ENCODE measurements around the gene KRTAP19-1.
"Not testable (repeated sequence)": the region's sequence is repeated elsewhere in the genome, so short reads cannot be mapped to it uniquely, and the experiment has no call there.

KRTAP19-1 gene

GRCh38 chr21:30480145-30480544 lies at the start of gene KRTAP19-1:
Gene KRTAP19-1 (minus strand): TSS chr21:30480367. CDS start chr21:30480317, 50 bp downstream.
- Mint-ChIP-seq H3K4me1 (ENCODE audit: low read depth) (no peaks in the 10 kb centered on the region), H3K27ac (no peak within 1 kb of the TSS), H3K36me3 (ENCODE audit: low read depth) (no peaks in the 10 kb centered on the region), H3K27me3 (ENCODE audit: low read depth) (no peaks in the 10 kb centered on the region), H3K4me3 (no peak within 1 kb of the TSS), H3K9me3 (peaks cover 3% of the 10 kb centered on the region)
- DNase-seq (ENCODE audit: low spot score) = no peak

GRCh38 chr21:30518876-30519275 lies 38.7 kb upstream of the KRTAP19-1 start:
- DNase-seq (ENCODE audit: low spot score) = no peak
- Mint-ChIP-seq H3K4me3 (no peak overlapping the region), H3K27me3 (ENCODE audit: low read depth) (peaks cover 4% of the 10 kb centered on the region), H3K36me3 (ENCODE audit: low read depth) (no peaks in the 10 kb centered on the region), H3K9me3 (peaks cover 6% of the 10 kb centered on the region), H3K4me1 (ENCODE audit: low read depth) (no peaks in the 10 kb centered on the region), H3K27ac (no peak overlapping the region)

- H3K4me1 Mint-ChIP-seq (ENCODE audit: low read depth) = no peaks in the 10 kb centered on the region
- no peak overlapping the region for H3K27ac Mint-ChIP-seq
- DNase-seq (ENCODE audit: low spot score) = no peak
- no peaks in the 10 kb centered on the region for H3K36me3 Mint-ChIP-seq (ENCODE audit: low read depth)
- no peak overlapping the region for H3K4me3 Mint-ChIP-seq
- H3K9me3 Mint-ChIP-seq = no peaks in the 10 kb centered on the region
- peaks cover 4% of the 10 kb centered on the region for H3K27me3 Mint-ChIP-seq (ENCODE audit: low read depth)
These were observed 35.5 kb upstream of the KRTAP19-1 start for GRCh38 chr21:30515681-30516080.

GRCh38 chr21:30505621-30506205 lies 25.5 kb upstream of the KRTAP19-1 start:
- not testable (repeated sequence) for H3K36me3 Mint-ChIP-seq (ENCODE audit: low read depth); H3K4me1 Mint-ChIP-seq (ENCODE audit: low read depth); DNase-seq (ENCODE audit: low spot score); H3K4me3 Mint-ChIP-seq; H3K27ac Mint-ChIP-seq; H3K9me3 Mint-ChIP-seq
- H3K27me3 Mint-ChIP-seq (ENCODE audit: low read depth) = peaks cover 13% of the 10 kb centered on the region

GRCh38 chr21:30502041-30502440 lies 21.9 kb upstream of the KRTAP19-1 start, which contains the start of gene KRTAP19-5:
Gene KRTAP19-5 (minus strand): TSS chr21:30502141. CDS start chr21:30502090, 51 bp downstream.
- no peak within 1 kb of the TSS for H3K27ac Mint-ChIP-seq
- no peaks in the 10 kb centered on the region for H3K36me3 Mint-ChIP-seq (ENCODE audit: low read depth)
- H3K9me3 Mint-ChIP-seq = no peaks in the 10 kb centered on the region
- no peak within 1 kb of the TSS for H3K4me3 Mint-ChIP-seq
- no peak for DNase-seq (ENCODE audit: low spot score)
- peaks cover 7% of the 10 kb centered on the region for H3K27me3 Mint-ChIP-seq (ENCODE audit: low read depth)
- H3K4me1 Mint-ChIP-seq (ENCODE audit: low read depth) = peaks cover 3% of the 10 kb centered on the region

GRCh38 chr21:30497065-30497464 lies 16.9 kb upstream of the KRTAP19-1 start, which contains the start of gene KRTAP19-4:
Gene KRTAP19-4 (minus strand): TSS chr21:30497165. CDS start chr21:30497110, 55 bp downstream.
- Mint-ChIP-seq H3K4me1 (ENCODE audit: low read depth) (no peaks in the 10 kb centered on the region), H3K9me3 (no peaks in the 10 kb centered on the region), H3K36me3 (ENCODE audit: low read depth) (no peaks in the 10 kb centered on the region), H3K27me3 (ENCODE audit: low read depth) (no peaks in the 10 kb centered on the region), H3K27ac (no peak within 1 kb of the TSS), H3K4me3 (no peak within 1 kb of the TSS)
- no peak for DNase-seq (ENCODE audit: low spot score)

- DNase-seq (ENCODE audit: low spot score) = no peak
- Mint-ChIP-seq H3K27me3 (ENCODE audit: low read depth) (no peaks in the 10 kb centered on the region), H3K9me3 (peaks cover 6% of the 10 kb centered on the region), H3K27ac (no peak within 1 kb of the TSS), H3K36me3 (ENCODE audit: low read depth) (no peaks in the 10 kb centered on the region), H3K4me1 (ENCODE audit: low read depth) (no peaks in the 10 kb centered on the region), H3K4me3 (no peak within 1 kb of the TSS)
These were observed 11.8 kb upstream of the KRTAP19-1 start, which contains the start of gene KRTAP19-3 for GRCh38 chr21:30491963-30492428. Gene KRTAP19-3 (minus strand): TSS chr21:30492013. CDS start chr21:30491957, 56 bp downstream.

- H3K9me3 Mint-ChIP-seq = peaks cover 22% of the 10 kb centered on the region
These were observed 7.2 kb upstream of the KRTAP19-1 start, which contains the start of gene KRTAP19-2 for GRCh38 chr21:30487336-30487735. Gene KRTAP19-2 (minus strand): TSS chr21:30487436. CDS start chr21:30487348, 88 bp downstream.

GRCh38 chr21:30486180-30486579 lies 6.0 kb upstream of the KRTAP19-1 start:
- Mint-ChIP-seq H3K36me3 (ENCODE audit: low read depth) (no peaks in the 10 kb centered on the region), H3K4me1 (ENCODE audit: low read depth) (no peaks in the 10 kb centered on the region), H3K4me3 (no peak overlapping the region), H3K9me3 (peaks cover 22% of the 10 kb centered on the region), H3K27me3 (ENCODE audit: low read depth) (no peaks in the 10 kb centered on the region), H3K27ac (no peak overlapping the region)
- DNase-seq (ENCODE audit: low spot score) = no peak

More at GRCh38 chr21:30487336-30487735, 7.2 kb upstream of the KRTAP19-1 start, which contains the start of gene KRTAP19-2:
- Mint-ChIP-seq H3K27ac (no peak within 1 kb of the TSS), H3K27me3 (ENCODE audit: low read depth) (no peaks in the 10 kb centered on the region), H3K4me1 (ENCODE audit: low read depth) (no peaks in the 10 kb centered on the region), H3K4me3 (no peak within 1 kb of the TSS), H3K36me3 (ENCODE audit: low read depth) (no peaks in the 10 kb centered on the region)
- DNase-seq (ENCODE audit: low spot score) = no peak

GRCh38 chr21:30482130-30482529 lies 2.0 kb upstream of the KRTAP19-1 start:
- Mint-ChIP-seq H3K4me1 (ENCODE audit: low read depth) (no peaks in the 10 kb centered on the region), H3K27ac (no peak overlapping the region), H3K27me3 (ENCODE audit: low read depth) (no peaks in the 10 kb centered on the region), H3K9me3 (peaks cover 17% of the 10 kb centered on the region), H3K4me3 (no peak overlapping the region), H3K36me3 (ENCODE audit: low read depth) (no peaks in the 10 kb centered on the region)
- DNase-seq (ENCODE audit: low spot score) = no peak

GRCh38 chr21:30479259-30479658 lies 908 bp downstream of the KRTAP19-1 start:
- no peaks in the 10 kb centered on the region for H3K4me1 Mint-ChIP-seq (ENCODE audit: low read depth)
- DNase-seq (ENCODE audit: low spot score) = no peak
- no peaks in the 10 kb centered on the region for H3K36me3 Mint-ChIP-seq (ENCODE audit: low read depth)
- H3K9me3 Mint-ChIP-seq = no peaks in the 10 kb centered on the region
- no peaks in the 10 kb centered on the region for H3K27me3 Mint-ChIP-seq (ENCODE audit: low read depth)
- H3K4me3 Mint-ChIP-seq = no peak overlapping the region
- no peak overlapping the region for H3K27ac Mint-ChIP-seq

GRCh38 chr21:30478004-30478403 lies 2.2 kb downstream of the KRTAP19-1 start:
- no peak for DNase-seq (ENCODE audit: low spot score)
- Mint-ChIP-seq H3K4me1 (ENCODE audit: low read depth) (no peaks in the 10 kb centered on the region), H3K27ac (no peak overlapping the region), H3K36me3 (ENCODE audit: low read depth) (no peaks in the 10 kb centered on the region), H3K9me3 (no peaks in the 10 kb centered on the region), H3K4me3 (no peak overlapping the region), H3K27me3 (ENCODE audit: low read depth) (no peaks in the 10 kb centered on the region)

GRCh38 chr21:30468900-30469714 lies 11.1 kb downstream of the KRTAP19-1 start:
- Mint-ChIP-seq H3K36me3 (ENCODE audit: low read depth) (no peaks in the 10 kb centered on the region), H3K4me3 (no peak overlapping the region), H3K4me1 (ENCODE audit: low read depth) (no peaks in the 10 kb centered on the region), H3K27ac (no peak overlapping the region), H3K9me3 (no peaks in the 10 kb centered on the region), H3K27me3 (ENCODE audit: low read depth) (peaks cover 3% of the 10 kb centered on the region)
- DNase-seq (ENCODE audit: low spot score) = no peak

- H3K9me3 Mint-ChIP-seq = no peaks in the 10 kb centered on the region
- H3K4me1 Mint-ChIP-seq (ENCODE audit: low read depth) = no peaks in the 10 kb centered on the region
- H3K4me3 Mint-ChIP-seq = no peak overlapping the region
- H3K27me3 Mint-ChIP-seq (ENCODE audit: low read depth) = peaks cover 3% of the 10 kb centered on the region
- no peak overlapping the region for H3K27ac Mint-ChIP-seq
- DNase-seq (ENCODE audit: low spot score) = no peak
- H3K36me3 Mint-ChIP-seq (ENCODE audit: low read depth) = no peaks in the 10 kb centered on the region
These were observed 16.5 kb downstream of the KRTAP19-1 start for GRCh38 chr21:30463713-30464112.

Measured in T-helper 2 cell treated with Interferon-gamma antibody and Interleukin-4, amounts not matched to agents 5 μg/mL and 100 μg/mL, for 36 hours (primary cell).